ENCODE measurements around the gene DDX54.
"Not testable (repeated sequence)": the region's sequence is repeated elsewhere in the genome, so short reads cannot be mapped to it uniquely, and the experiment has no call there.

Gene DDX54

DNA sequence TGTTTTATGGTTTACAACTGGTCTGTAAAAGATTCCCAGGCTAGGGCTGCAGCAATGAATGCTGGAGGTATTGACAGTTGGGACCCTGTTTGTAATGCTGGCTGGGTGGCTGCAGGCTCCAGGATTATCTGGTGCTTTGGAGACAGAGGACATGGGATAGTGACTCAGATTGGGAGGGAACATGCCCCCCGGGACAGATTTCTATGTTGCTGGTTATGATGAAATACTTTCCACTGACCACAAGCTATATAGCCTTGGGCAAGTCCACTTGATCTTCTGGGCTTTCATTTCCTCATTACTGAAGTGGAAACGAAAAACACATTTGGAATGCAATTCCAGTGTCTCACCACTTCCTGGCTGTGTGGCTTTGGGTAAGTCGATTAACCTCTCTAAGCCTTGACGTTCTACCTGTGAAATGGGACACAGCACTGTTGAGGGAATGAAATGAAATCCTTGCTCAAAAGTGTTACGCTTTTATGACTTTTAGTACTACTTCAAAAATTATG is 29.7 kb upstream of the DDX54 start:
- TF ChIP-seq, protein P1, sequence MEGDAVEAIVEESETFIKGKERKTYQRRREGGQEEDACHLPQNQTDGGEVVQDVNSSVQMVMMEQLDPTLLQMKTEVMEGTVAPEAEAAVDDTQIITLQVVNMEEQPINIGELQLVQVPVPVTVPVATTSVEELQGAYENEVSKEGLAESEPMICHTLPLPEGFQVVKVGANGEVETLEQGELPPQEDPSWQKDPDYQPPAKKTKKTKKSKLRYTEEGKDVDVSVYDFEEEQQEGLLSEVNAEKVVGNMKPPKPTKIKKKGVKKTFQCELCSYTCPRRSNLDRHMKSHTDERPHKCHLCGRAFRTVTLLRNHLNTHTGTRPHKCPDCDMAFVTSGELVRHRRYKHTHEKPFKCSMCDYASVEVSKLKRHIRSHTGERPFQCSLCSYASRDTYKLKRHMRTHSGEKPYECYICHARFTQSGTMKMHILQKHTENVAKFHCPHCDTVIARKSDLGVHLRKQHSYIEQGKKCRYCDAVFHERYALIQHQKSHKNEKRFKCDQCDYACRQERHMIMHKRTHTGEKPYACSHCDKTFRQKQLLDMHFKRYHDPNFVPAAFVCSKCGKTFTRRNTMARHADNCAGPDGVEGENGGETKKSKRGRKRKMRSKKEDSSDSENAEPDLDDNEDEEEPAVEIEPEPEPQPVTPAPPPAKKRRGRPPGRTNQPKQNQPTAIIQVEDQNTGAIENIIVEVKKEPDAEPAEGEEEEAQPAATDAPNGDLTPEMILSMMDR (conservative IDR thresholded peaks at IDR 0.05; ENCODE audit: control insufficient read depth, insufficient read depth, low read depth, low read length): no peak
- no peak overlapping the region for H3K4me3 ChIP-seq (ENCODE audit: control insufficient read depth, low read depth, low read length)
- peak; percentile 98 for DNase-seq (ENCODE audit: low read depth)

DNA sequence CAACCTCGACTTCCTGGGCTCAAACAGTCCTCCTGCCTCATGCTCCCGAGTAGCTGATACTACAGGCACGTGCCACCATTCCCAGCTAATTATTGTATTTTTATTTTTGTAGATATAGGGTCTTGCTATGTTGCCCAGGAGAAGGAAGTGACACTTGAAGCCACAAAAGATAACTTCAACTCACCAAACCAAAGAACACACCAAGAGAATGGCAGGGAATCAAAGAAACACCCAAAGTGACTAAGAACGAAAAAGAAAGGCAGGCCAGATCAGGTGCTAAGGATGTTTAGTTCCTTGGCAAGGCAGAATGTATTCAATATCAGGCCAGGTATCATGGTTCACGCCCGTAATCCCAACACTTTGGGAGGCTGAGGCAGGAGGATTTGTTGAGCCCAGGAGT is 25.9 kb upstream of the DDX54 start:
- no peak overlapping the region for H3K4me3 ChIP-seq (ENCODE audit: control insufficient read depth, low read depth, low read length)
- TF ChIP-seq, protein P1 (conservative IDR thresholded peaks at IDR 0.05; ENCODE audit: control insufficient read depth, insufficient read depth, low read depth, low read length): no peak
- no peak for DNase-seq (ENCODE audit: low read depth)

DNA sequence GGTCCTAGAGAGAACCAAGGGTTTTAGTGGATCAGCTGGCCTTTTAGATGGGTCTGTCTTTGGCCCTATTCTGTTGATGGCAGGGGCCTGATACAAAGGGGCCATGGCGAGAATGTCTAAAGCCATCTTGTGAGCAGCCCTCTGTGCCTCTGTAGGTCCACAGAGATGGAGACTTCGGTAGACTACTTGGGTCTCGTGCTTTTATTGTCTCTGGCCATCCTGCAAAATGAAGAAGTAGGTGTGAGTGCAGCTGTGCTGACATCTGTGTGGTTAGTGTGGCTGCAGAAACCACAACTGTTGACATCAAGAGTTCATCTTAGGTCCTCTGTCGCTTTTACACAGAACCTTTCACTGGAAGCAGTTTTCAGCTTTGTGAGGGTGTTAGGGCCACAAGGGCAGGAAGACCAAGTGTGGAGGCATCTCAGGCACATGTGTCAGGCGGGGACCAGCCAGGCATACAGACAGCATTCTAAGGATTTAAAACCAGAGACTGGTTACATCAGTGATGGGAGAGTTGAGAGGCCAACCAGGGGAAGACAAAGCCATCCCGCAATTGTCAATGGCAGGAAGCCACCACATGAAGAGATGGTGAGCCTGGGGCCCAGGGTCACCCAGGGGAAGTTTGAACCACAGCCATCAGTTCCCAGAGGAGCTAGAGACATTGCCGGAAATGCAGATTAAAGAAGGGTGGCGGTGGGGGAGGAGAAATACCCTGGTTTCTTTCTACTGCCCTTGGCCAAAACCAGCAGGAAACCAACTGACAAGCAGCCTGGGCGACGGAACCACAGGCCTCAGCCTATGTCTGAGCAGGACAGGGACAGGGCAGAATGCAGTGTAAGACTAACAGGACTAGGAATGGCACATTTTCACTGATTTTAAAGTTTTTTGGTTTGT is 23.0 kb upstream of the DDX54 start:
- TF ChIP-seq, protein P1 (conservative IDR thresholded peaks at IDR 0.05; ENCODE audit: control insufficient read depth, insufficient read depth, low read depth, low read length): no peak
- no peak overlapping the region for H3K4me3 ChIP-seq (ENCODE audit: control insufficient read depth, low read depth, low read length)
- DNase-seq (ENCODE audit: low read depth): peak; percentile 64

DNA sequence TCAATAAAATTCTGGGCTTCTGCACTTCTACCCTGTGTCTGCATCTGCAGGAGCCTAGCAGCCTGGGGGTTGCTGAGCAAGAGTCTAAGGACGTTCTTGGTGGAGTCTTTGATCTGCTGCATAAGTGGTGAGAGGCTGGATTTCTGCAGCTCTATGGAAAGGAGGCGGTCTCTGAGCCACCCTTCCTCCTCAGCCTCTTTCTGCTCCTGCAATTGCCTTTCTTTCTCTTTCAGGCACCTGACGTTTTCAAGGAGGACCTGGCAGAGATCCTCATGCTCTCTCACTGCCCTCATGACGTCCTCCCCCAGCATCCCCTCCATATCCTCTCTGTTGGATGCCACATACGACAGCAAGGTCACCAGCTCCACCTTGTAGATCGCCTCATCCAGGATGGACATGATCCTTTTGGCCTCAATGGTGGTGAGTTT is 22.3 kb upstream of the DDX54 start:
- no peak for DNase-seq (ENCODE audit: low read depth)
- no peak overlapping the region for H3K4me3 ChIP-seq (ENCODE audit: control insufficient read depth, low read depth, low read length)
- TF ChIP-seq, protein P1 (conservative IDR thresholded peaks at IDR 0.05; ENCODE audit: control insufficient read depth, insufficient read depth, low read depth, low read length): no peak

DNA sequence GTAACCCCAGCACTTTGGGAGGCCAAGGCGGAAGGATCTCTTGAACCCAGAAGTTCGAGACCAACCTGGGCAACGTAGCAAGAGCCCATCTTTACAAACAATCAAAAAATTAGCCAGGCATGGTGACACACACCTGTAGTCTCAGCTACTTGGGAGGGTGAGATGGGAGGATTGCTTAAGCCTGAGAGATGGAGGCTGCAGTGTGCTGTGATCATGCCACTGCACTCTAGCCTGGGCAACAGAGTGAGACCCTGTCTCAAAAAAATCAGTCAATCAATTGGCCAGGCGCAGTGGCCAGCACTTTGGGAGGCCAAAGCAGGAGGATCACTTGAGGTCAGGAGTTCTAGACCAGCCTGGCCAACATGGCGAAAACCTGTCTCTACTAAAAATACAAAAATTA is 21.5 kb upstream of the DDX54 start:
- H3K4me3 ChIP-seq (ENCODE audit: control insufficient read depth, low read depth, low read length); DNase-seq (ENCODE audit: low read depth): not testable (repeated sequence)

DNA sequence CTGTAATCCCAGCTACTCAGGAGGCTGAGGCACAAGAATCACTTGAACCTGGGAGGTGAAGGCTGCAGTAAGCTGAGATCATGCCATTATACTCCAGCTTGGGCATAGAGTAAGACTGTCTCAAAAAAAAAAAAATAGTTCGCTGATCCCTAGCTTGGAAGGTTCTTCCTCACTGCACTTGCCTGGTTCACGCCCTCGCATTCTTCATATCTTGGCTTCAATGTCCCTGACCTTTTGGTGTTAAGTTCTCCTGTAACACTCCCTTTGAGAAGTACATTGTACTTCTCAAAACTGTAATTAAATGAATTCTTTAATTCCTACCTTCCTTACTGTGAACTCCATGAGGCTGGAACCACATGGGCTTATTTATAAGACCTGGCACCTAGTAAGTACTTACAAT is 19.5 kb upstream of the DDX54 start:
- TF ChIP-seq, protein P1 (conservative IDR thresholded peaks at IDR 0.05; ENCODE audit: control insufficient read depth, insufficient read depth, low read depth, low read length): no peak
- DNase-seq (ENCODE audit: low read depth): no peak
- no peak overlapping the region for H3K4me3 ChIP-seq (ENCODE audit: control insufficient read depth, low read depth, low read length)

All from fibroblast of mammary gland (primary cell).